Activated naive CD8-positive, alpha-beta T cell treated with anti-CD3 and anti-CD28 coated beads, Interleukin-2, amount 50 U/mL, for 24 hours (primary cell): ENCODE results near the gene CIC.

Experiments used
- ATAC-seq: fragments of 150-1000 bp; cut with Tn5 transposase; one replicate; pipeline ENCODE4 v1.10.0; 2021
- DNase-seq: peaks from one replicate; pipeline ENCODE4 v3.0.0; 2021
- H3K27ac Mint-ChIP-seq: one replicate; pipeline ENCODE4 v1.8.0; 2021; ENCODE audit warnings: mild to moderate bottlenecking, mixed read lengths
- H3K27me3 Mint-ChIP-seq: one replicate; pipeline ENCODE4 v1.8.0; 2021; ENCODE audit warnings: mixed read lengths
- H3K36me3 Mint-ChIP-seq: one replicate; pipeline ENCODE4 v1.8.0; 2021; ENCODE audit warnings: low read depth, mixed read lengths
- H3K4me1 Mint-ChIP-seq: one replicate; pipeline ENCODE4 v1.8.0; 2021; ENCODE audit warnings: mixed read lengths
- H3K4me3 Mint-ChIP-seq: one replicate; pipeline ENCODE4 v1.8.0; 2021; ENCODE audit warnings: mild to moderate bottlenecking, moderate library complexity, mixed read lengths
- H3K9me3 Mint-ChIP-seq: one replicate; pipeline ENCODE4 v1.8.0; 2021; ENCODE audit warnings: mixed read lengths

CIC gene

GRCh38 chr19:42234364-42234763 is 34.7 kb upstream of the CIC start:
- Mint-ChIP-seq H3K9me3 (no peaks in the 10 kb centered on the region), H3K36me3 (peaks cover 23% of the 10 kb centered on the region), H3K4me1 (peaks cover 9% of the 10 kb centered on the region), H3K4me3 (no peak overlapping the region), H3K27ac (no peak overlapping the region), H3K27me3 (no peaks in the 10 kb centered on the region)
- DNase-seq (no peak), ATAC-seq (no peak)

DNA sequence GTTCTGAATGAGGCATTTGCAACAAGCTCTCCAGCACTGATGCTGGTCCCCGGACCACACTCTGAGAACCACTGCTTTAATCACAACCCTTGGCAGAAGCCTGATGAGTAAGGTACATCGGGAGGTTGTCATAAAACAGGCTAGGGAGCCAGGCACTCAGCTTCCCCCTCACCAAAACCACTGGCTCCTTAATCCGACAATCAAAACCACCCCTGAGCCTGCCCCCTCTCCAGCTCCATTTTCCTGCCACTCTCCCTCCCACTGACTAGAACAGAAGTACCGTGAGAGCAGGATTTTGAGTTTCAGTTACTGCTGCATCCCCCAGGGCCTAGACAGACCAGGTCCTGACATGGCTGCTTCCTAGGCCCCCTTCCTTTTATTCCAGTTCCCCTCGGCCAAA is 33.9 kb upstream of the CIC start:
- DNase-seq, result no peak
- Mint-ChIP-seq H3K27me3 (no peaks in the 10 kb centered on the region), H3K27ac (peak overlapping the region; percentile 23), H3K9me3 (no peaks in the 10 kb centered on the region), H3K4me3 (no peak overlapping the region), H3K4me1 (peaks cover 12% of the 10 kb centered on the region), H3K36me3 (peaks cover 23% of the 10 kb centered on the region)
- no peak for ATAC-seq

GRCh38 chr19:42239544-42240220 is 29.4 kb upstream of the CIC start:
- no peaks in the 10 kb centered on the region for H3K27me3 Mint-ChIP-seq

GRCh38 chr19:42241279-42241678 is 27.8 kb upstream of the CIC start:
- ATAC-seq (no peak), DNase-seq (no peak)
- Mint-ChIP-seq H3K4me1 (peaks cover 46% of the 10 kb centered on the region), H3K27ac (peak overlapping the region; percentile 88), H3K9me3 (no peaks in the 10 kb centered on the region), H3K4me3 (peak overlapping the region; percentile 90), H3K36me3 (peaks cover 25% of the 10 kb centered on the region), H3K27me3 (no peaks in the 10 kb centered on the region)

More at GRCh38 chr19:42239544-42240220, 29.4 kb upstream of the CIC start:
- Mint-ChIP-seq H3K36me3 (peaks cover 26% of the 10 kb centered on the region), H3K9me3 (no peaks in the 10 kb centered on the region), H3K4me3 (no peak overlapping the region), H3K27ac (peak overlapping the region; percentile 56), H3K4me1 (peaks cover 40% of the 10 kb centered on the region)
- no peak for DNase-seq
- no peak for ATAC-seq

DNA sequence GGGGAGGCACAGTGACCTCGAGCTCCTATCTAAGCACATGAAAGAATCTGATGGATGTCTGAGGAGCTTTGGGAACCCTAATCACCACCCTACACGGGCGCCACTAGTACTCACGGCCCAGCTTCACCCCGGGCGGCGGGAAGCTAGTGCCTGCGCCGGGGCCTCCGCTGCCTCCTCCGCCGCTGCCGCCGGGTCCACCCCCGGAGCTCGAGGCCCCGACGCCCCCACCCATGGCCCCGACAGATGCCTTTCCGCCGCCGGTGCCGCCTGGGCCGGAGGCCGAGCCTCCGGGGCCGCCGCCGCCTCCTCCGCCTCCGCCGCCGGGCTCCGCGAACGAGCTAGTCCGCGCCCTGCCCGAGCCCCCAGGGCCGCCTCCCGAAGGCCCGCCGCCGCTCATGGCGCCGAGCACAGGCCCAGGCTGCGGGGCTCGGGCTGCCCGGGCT is 27.0 kb upstream of the CIC start:
- ATAC-seq (no peak), DNase-seq (peak; percentile 35)
- no peaks in the 10 kb centered on the region for H3K27me3 Mint-ChIP-seq
- no peaks in the 10 kb centered on the region for H3K9me3 Mint-ChIP-seq
- H3K4me3 Mint-ChIP-seq, result peak overlapping the region; percentile 92
- H3K36me3 Mint-ChIP-seq, result peaks cover 27% of the 10 kb centered on the region
- peaks cover 53% of the 10 kb centered on the region for H3K4me1 Mint-ChIP-seq
- H3K27ac Mint-ChIP-seq, result peak overlapping the region; percentile 88

DNA sequence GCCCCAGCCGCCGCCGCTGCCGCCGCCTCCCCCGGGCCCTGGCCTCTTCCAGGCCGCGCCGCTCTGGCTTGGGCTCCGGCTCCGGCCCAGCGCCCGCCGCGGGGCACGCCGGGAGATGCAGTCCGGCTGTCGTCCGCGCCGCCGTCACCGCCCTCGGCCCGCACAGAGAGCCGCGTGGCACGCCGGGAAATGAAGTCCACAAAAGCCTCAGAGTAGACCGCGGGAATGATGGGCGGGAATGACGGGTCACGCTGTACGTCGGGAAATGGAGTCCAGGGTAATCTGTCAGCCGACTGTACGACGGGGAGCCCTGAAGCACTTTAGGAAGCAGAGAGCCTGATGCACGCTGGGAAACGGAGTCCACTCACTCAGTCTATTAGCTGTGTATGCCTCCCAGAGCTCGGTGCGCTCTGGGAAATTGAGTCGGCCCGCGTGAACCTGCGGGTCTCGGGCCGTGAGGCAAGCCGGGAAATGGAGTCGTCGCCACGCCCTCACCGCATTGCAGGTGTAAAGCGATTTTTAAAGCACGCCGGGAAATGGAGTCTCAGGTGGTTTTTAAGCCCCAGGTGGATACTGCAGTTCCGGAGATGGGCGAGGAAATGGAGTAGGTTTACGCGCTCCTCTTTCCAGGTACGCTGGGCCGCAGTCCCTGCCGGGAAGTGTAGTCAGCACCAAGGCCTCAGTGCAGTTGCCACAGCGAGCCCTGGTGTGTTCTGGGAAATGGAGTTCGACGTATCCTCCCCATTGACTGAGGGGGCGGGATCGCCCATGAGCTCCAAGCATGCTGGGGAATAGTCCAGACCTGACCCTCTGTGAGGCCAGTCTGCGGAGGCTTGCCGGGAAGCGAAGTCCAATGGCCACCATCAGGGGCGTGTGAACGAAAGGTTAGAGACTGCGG is 26.3 kb upstream of the CIC start, which contains the start of gene GSK3A:
TSS of gene GSK3A (minus strand) at position 91 of the 898 bp plus-strand sequence. CDS start 137 bp downstream, outside the sequence.
- peaks cover 27% of the 10 kb centered on the region for H3K36me3 Mint-ChIP-seq
- H3K4me3 Mint-ChIP-seq, result peak within 1 kb of the TSS; percentile 92
- peak; percentile 80 for ATAC-seq
- peaks cover 54% of the 10 kb centered on the region for H3K4me1 Mint-ChIP-seq
- H3K27ac Mint-ChIP-seq, result peak within 1 kb of the TSS; percentile 99
- no peaks in the 10 kb centered on the region for H3K27me3 Mint-ChIP-seq
- DNase-seq, result peak; percentile 94
- no peaks in the 10 kb centered on the region for H3K9me3 Mint-ChIP-seq

DNA sequence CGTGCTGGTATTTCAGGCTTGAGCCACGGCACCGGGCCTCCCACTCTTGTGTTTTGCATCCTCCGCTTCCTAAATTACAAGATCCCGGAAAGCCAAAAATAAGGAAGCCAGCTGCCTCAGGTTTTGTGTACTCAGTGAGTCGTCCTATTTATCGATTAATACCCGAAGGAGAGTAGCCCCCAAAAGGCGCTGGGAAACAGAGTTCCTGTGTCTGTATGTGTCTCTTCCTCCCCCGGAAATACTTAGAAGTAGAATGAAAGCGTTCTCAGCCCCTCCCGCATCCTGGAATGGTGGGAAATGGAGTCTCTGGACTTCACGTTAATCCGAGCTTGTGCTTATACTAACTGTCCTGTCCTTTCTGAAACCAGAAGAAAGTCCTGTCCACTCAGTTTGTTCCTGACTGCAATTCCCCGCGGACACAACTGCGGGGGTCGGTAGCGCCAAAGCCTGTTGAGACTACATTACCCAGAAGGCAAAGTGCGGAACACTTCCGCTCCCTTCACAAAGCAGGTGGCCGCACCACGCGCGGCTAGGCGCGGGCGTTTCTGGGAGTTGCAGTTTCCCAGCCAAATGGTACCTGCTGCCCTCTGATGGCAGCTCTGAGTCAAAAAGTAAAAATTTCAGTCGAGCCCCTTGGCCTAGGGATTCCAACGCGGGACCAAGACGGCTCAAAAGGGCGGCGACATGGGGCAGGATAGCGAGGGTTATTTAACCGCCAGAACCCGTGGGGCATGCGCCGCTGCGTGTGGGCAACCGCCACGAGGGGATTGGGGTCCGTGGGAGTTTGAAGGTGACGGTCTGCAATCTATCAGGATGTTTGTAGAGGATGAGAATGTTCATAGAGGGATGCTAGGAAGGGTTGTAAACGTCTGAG is 24.5 kb upstream of the CIC start:
- peak overlapping the region; percentile 99 for H3K27ac Mint-ChIP-seq
- H3K9me3 Mint-ChIP-seq, result no peaks in the 10 kb centered on the region
- ATAC-seq (peak; percentile 39), DNase-seq (peak; percentile 91)
- H3K4me3 Mint-ChIP-seq, result peak overlapping the region; percentile 92
- peaks cover 50% of the 10 kb centered on the region for H3K4me1 Mint-ChIP-seq
- H3K27me3 Mint-ChIP-seq, result no peaks in the 10 kb centered on the region
- peaks cover 25% of the 10 kb centered on the region for H3K36me3 Mint-ChIP-seq

- Mint-ChIP-seq H3K4me3 (peak overlapping the region; percentile 92), H3K27me3 (no peaks in the 10 kb centered on the region), H3K9me3 (no peaks in the 10 kb centered on the region), H3K4me1 (peaks cover 47% of the 10 kb centered on the region), H3K27ac (peak overlapping the region; percentile 99), H3K36me3 (peaks cover 23% of the 10 kb centered on the region)
- DNase-seq, result no peak
- ATAC-seq, result no peak
Measured at GRCh38 chr19:42245231-42245630, 23.8 kb upstream of the CIC start.

DNA sequence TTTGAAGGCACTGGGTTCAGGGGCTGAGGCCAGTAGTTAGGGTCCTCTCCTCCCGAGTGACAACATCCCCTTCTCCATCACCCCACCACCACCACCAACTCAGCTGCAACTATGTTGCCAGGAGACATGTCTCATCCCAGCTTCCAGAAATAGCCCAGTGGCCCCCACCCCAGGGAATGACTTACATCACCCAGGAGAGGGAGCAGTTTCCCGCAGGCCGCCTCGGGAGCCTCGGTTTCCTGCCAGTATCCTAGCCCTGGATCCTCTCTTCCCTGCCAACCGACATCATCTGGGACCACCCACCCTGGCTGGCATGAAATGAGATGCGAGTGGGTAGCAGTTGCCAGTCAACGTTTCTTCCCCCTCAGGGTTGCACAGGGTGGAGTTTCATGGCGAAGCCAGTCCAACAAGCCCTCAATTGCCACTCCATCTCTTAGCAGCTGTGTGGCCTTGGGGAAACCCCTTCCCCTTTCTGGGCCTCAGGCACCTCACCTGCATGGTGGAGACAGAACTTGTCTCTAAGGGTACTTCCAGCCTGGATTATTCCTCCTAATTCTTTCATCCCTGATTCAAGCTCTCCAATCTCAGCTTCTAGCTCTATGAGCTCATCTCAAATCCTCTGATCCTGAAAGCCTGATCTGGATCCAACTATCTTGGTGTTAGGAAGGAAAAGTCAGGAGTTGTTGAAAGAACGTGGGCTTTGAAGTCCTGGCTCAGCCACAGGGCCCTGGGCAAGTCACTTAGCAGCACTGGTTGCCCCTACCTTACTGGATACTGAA is 22.7 kb upstream of the CIC start:
- peaks cover 18% of the 10 kb centered on the region for H3K36me3 Mint-ChIP-seq
- no peak for DNase-seq
- H3K27ac Mint-ChIP-seq, result peak overlapping the region; percentile 37
- H3K4me3 Mint-ChIP-seq, result no peak overlapping the region
- no peak for ATAC-seq
- H3K27me3 Mint-ChIP-seq, result no peaks in the 10 kb centered on the region
- peaks cover 44% of the 10 kb centered on the region for H3K4me1 Mint-ChIP-seq
- H3K9me3 Mint-ChIP-seq, result no peaks in the 10 kb centered on the region

GRCh38 chr19:42246922-42247639 is 22.0 kb upstream of the CIC start:
- Mint-ChIP-seq H3K9me3 (no peaks in the 10 kb centered on the region), H3K4me3 (no peak overlapping the region), H3K27me3 (no peaks in the 10 kb centered on the region), H3K27ac (peak overlapping the region; percentile 57), H3K36me3 (peaks cover 22% of the 10 kb centered on the region), H3K4me1 (peaks cover 47% of the 10 kb centered on the region)
- ATAC-seq (no peak), DNase-seq (no peak)

DNA sequence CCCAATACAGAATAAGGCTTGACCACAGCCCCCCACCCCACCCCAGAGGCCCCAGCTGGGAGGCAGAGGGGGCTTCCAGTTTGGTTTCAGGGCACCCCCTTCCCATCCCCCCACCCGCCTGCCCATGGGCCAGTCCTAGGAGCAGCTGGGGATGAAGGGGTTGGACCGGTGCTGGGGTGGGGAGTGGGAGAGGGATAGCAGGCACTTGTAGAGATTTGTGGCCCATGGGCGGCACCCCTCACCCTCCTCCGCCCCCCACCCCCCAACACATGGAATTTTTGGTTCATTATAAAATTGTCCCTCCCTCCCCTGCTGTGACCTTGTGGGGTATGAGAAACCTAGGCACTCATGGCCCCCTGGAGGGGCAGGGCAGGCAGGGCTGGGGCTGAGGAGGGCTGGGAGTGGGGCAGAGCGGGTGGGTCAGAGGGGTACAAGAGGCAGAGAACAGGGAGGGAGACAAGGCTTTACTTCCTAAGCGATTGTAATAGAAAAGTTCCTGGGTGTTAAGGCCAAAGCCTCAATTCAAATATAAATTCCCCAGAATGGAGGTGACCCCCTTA is 21.3 kb upstream of the CIC start:
- Mint-ChIP-seq H3K4me3 (no peak overlapping the region), H3K27ac (no peak overlapping the region), H3K4me1 (peaks cover 50% of the 10 kb centered on the region), H3K36me3 (peaks cover 24% of the 10 kb centered on the region), H3K27me3 (no peaks in the 10 kb centered on the region), H3K9me3 (no peaks in the 10 kb centered on the region)
- no peak for DNase-seq
- ATAC-seq, result no peak

DNA sequence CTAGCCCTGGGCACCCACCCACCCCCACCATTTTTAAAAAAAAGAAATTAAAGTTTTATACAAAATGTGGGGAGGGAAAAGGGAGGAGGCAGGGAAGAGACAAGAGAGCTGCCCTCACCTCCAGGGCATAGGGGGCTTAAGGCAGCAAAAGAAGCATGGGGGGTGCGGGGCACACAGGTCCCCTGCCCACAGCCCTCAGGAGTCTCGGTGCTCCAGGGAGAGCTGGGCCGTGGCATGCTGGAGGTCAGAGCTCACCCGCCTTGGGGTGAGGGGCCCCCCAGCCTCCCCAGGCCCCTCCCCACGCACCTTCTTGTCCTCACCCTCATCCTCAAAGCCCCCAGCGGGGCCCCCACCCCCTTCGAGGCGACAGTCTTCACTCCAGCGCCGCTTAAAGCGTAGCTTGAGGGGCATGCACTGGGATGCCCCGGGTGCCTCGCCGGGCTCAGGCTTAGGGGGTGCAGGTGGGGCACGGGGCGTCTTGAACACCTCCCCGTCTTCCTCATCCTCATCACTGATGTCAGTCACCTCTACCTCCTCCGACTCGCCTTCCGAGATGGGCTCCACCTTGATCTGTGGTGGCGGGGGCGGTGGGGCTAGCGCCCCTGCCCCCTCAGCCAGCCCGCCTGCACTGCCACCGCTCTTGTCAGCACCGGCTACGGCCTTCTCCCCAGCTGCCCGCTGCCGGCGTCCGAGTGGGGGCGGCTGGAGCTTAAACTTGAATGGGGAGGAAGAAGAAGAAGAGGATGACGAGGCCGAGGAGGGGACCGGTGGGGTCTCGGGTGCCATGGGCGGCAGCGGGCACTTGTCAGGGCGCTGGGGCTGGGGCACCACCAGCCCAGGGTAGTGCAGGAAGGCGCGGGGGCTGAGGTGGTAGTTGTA is 20.5 kb upstream of the CIC start:
- peaks cover 23% of the 10 kb centered on the region for H3K36me3 Mint-ChIP-seq
- DNase-seq (no peak), ATAC-seq (no peak)
- H3K9me3 Mint-ChIP-seq, result no peaks in the 10 kb centered on the region
- H3K4me3 Mint-ChIP-seq, result no peak overlapping the region
- H3K27ac Mint-ChIP-seq, result no peak overlapping the region
- H3K27me3 Mint-ChIP-seq, result no peaks in the 10 kb centered on the region
- H3K4me1 Mint-ChIP-seq, result peaks cover 44% of the 10 kb centered on the region
